ENCODE measurements around the gene HSPH1.
A peak's percentile ranks its signal among the peaks of the same experiment; 100 is the strongest.

The HSPH1 gene

DNA sequence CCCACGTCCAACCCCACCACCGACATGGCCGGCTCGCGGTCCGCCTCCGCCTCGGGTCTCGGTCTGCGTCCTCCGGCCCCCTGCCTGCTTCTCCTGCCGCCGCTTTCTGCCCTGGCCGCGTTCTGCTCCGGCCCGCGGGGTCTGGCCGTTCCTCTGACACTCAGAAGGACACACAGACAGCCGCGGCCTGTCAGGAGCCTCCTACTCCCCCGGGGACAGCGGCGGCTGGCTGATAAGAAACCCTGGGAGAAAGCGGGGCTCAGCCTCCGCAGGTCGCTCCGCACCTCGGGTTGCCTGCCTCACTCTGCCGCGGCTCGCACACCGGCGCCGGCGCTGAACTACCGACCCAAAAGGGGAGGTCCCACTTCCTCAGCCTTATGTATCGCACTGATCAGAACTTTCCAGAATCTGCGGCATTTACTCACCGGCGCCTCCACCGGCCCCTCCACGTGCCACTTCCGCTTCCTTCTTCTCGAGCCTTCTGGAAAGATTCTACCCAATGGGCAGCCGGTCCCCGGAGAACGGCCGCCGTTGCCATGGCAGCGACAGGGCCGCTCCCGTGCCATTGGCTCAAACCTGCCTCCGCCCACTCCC is at the start of gene HSPH1:
TSS of gene HSPH1 (minus strand) at position 348 of the 594 bp plus-strand sequence. CDS start at position 26, 322 bp downstream.
- DNase-seq (ENCODE audit: low read depth), result peak; percentile 92
- TF ChIP-seq, protein P1, sequence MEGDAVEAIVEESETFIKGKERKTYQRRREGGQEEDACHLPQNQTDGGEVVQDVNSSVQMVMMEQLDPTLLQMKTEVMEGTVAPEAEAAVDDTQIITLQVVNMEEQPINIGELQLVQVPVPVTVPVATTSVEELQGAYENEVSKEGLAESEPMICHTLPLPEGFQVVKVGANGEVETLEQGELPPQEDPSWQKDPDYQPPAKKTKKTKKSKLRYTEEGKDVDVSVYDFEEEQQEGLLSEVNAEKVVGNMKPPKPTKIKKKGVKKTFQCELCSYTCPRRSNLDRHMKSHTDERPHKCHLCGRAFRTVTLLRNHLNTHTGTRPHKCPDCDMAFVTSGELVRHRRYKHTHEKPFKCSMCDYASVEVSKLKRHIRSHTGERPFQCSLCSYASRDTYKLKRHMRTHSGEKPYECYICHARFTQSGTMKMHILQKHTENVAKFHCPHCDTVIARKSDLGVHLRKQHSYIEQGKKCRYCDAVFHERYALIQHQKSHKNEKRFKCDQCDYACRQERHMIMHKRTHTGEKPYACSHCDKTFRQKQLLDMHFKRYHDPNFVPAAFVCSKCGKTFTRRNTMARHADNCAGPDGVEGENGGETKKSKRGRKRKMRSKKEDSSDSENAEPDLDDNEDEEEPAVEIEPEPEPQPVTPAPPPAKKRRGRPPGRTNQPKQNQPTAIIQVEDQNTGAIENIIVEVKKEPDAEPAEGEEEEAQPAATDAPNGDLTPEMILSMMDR (IDR thresholded peaks at IDR 0.05; ENCODE audit: control insufficient read depth, extremely low read depth, insufficient read depth), result peak; percentile 33; the same call in 1 of the 2 replicates
- peak within 1 kb of the TSS; percentile 92 for H3K4me3 ChIP-seq (ENCODE audit: low read depth, low read length)

GRCh38 chr13:31209841-31210210 is 48.1 kb upstream of the HSPH1 start:
- DNase-seq (ENCODE audit: low read depth), result no peak
- H3K4me3 ChIP-seq (ENCODE audit: low read depth, low read length), result no peak overlapping the region
- TF ChIP-seq, protein P1 (IDR thresholded peaks at IDR 0.05; ENCODE audit: control insufficient read depth, extremely low read depth, insufficient read depth), result no peak

- TF ChIP-seq, protein P1 (IDR thresholded peaks at IDR 0.05; ENCODE audit: control insufficient read depth, extremely low read depth, insufficient read depth), result no peak
- H3K4me3 ChIP-seq (ENCODE audit: low read depth, low read length), result no peak overlapping the region
- DNase-seq (ENCODE audit: low read depth), result no peak
Observed at GRCh38 chr13:31209172-31209840, 47.6 kb upstream of the HSPH1 start.

- no peak for DNase-seq (ENCODE audit: low read depth)
- TF ChIP-seq, protein P1 (IDR thresholded peaks at IDR 0.05; ENCODE audit: control insufficient read depth, extremely low read depth, insufficient read depth), result no peak
- no peak overlapping the region for H3K4me3 ChIP-seq (ENCODE audit: low read depth, low read length)
Observed at GRCh38 chr13:31208559-31209122, 46.9 kb upstream of the HSPH1 start.

- no peak for DNase-seq (ENCODE audit: low read depth)
- TF ChIP-seq, protein P1 (IDR thresholded peaks at IDR 0.05; ENCODE audit: control insufficient read depth, extremely low read depth, insufficient read depth), result no peak
- H3K4me3 ChIP-seq (ENCODE audit: low read depth, low read length), result no peak overlapping the region
Observed at GRCh38 chr13:31207661-31208552, 46.2 kb upstream of the HSPH1 start.

- no peak for DNase-seq (ENCODE audit: low read depth)
- TF ChIP-seq, protein P1 (IDR thresholded peaks at IDR 0.05; ENCODE audit: control insufficient read depth, extremely low read depth, insufficient read depth), result no peak
- H3K4me3 ChIP-seq (ENCODE audit: low read depth, low read length), result no peak overlapping the region
Observed at GRCh38 chr13:31204592-31204991, 42.9 kb upstream of the HSPH1 start.

Data from LNCaP clone FGC (cell line).